ENCODE measurements around the gene DDX52.
"Not testable (repeated sequence)": the region's sequence is repeated elsewhere in the genome, so short reads cannot be mapped to it uniquely, and the experiment has no call there.

The DDX52 gene, protein sequence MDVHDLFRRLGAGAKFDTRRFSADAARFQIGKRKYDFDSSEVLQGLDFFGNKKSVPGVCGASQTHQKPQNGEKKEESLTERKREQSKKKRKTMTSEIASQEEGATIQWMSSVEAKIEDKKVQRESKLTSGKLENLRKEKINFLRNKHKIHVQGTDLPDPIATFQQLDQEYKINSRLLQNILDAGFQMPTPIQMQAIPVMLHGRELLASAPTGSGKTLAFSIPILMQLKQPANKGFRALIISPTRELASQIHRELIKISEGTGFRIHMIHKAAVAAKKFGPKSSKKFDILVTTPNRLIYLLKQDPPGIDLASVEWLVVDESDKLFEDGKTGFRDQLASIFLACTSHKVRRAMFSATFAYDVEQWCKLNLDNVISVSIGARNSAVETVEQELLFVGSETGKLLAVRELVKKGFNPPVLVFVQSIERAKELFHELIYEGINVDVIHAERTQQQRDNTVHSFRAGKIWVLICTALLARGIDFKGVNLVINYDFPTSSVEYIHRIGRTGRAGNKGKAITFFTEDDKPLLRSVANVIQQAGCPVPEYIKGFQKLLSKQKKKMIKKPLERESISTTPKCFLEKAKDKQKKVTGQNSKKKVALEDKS

DNA sequence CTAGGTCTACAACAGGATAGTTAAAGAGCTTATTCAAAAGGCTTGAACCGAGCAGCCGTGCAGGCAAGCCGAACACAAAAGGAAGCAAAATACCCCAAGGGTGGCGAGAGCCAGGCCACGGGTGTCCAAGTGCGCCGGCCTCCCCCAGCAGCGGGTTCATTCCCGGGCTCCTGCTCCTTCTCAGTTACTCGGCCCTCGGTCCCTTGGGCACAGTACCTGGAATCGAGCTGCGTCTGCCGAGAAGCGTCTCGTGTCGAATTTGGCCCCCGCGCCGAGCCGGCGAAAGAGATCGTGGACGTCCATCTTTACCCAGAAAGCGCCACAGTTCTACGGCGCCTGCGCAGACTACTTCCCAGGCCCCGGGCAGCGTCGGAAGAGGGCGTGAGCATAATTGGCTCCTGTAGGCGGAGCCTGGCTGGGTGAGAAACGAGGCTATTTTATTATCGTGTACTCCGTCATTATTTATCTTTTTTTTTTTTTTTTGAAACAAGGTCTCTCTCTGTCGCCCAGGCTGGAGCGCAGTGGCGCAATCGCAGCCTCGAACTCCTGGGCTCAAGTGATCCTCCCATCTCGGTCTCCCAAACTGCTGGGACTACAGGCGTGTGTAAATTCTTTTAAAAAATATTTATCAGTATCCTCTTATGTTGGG lies at the start of gene DDX52:
TSS of gene DDX52 (minus strand) at position 329 of the 649 bp plus-strand sequence. CDS start at position 303, 26 bp downstream.
- peak; percentile 82 for DNase-seq (ENCODE audit: low read depth)

DNA sequence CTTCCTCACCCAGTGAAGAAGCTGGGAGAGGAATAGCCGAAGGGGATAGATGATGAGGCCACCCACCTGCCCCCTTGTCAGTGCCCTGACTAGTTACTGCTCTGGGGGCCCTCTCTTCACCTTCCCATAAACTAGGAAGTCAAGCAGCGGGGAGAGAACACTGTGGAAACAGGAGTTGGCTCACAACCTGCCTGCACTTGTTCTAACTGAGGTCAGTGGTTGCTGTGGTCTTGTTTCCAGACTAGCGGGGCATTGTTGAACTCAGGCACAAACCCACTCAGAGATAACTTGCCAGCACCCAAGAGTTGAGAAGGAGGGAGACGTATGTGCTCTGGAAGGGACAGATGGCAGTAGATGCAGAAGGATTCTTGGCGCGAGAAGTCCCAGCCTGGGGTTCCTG lies 48.6 kb upstream of the DDX52 start:
- DNase-seq (ENCODE audit: low read depth): no peak

DNA sequence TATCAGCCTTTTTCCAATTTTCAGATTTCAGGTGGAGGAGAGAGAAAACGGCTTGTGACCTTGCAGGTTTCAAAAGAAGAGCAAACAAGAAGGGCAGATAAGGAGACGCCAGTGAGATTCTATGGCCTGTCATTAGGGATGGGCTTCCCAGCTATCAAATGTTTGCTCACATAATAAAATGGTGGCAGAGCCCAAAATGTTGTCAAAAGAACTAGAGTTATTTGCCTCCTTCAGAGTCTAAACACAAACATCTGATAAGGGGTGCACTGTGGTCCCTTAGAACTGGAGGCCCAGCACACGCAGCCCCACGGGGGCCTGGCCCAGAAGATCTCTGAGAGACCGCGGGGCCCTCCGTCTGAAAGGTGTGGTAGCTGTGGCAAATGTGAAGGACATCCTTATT lies 46.1 kb upstream of the DDX52 start:
- no peak for DNase-seq (ENCODE audit: low read depth)

DNA sequence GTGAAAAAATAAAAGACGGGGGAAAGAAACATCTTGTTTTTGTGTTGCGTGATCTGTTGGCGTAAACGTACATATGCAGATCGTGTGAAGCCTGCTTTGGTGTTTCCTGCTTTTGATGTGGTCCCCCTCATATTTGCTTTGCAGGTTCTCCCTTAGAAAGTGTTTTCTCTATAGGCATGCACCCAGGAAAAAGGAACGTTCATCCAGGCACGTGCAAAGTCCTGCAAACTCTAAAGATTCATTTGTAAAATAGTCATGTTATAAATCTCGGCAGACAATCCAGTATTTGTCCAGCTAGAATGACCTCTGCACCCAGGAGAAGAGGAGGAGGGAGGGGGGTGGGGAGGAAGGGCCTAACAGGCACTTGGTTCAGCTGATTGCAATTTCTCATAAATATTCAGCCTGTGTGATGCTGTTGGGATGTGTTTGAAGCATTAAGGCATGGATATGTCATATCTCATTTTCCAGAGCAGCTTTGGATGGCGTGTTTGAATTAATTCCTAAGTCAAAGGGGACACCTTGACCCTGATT lies 40.3 kb upstream of the DDX52 start:
- DNase-seq (ENCODE audit: low read depth): no peak

DNA sequence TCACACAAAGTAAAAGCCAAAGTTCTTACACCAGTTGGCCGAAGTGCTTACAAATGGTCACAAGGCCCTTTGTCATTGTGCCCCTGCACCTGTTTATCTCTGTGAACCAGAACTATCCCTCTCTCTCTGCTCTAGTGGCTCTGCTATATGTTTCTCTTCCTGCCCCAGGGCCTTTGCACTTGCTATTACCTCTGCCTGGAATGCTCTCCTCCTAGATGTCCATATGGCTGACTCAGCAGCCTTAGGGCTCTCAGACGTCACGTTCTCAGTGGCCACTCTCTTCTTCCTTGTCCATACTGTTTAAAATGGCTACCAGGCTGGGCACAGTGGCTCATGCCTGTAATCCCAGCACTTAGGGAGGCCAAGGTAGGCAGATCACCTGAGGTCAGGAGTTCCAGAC lies 38.8 kb upstream of the DDX52 start:
- DNase-seq (ENCODE audit: low read depth): no peak

DNA sequence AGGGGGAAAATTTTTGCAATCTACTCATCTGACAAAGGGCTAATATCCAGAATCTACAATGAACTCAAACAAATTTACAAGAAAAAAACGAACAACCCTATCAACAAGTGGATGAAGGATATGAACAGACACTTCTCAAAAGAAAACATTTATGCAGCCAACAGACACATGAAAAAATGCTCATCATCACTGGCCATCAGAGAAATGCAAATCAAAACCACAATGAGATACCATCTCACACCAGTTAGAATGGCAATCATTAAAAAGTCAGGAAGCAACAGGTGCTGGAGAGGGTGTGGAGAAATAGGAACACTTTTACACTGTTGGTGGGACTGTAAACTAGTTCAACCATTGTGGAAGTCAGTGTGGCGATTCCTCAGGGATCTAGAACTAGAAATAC lies 36.7 kb upstream of the DDX52 start:
- not testable (repeated sequence) for DNase-seq (ENCODE audit: low read depth)

DNA sequence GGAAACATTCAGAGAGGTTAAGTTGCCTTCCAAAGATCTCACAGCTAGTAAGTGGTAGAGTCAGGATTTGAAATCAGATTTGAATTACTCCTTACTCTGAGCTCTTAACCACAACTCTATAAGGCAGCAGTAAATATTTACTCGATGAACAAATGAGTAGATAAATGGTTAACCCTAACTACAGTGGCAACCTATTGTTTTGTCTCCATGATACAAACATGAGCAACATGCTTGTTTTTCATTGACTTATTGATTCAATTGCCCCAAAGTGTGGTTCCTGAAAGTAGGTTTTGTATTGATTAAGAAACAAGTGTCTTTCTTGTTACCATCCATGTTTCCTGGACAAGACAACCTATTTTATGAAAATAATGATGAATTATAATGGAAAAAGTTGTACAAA lies 34.8 kb upstream of the DDX52 start:
- no peak for DNase-seq (ENCODE audit: low read depth)

DNA sequence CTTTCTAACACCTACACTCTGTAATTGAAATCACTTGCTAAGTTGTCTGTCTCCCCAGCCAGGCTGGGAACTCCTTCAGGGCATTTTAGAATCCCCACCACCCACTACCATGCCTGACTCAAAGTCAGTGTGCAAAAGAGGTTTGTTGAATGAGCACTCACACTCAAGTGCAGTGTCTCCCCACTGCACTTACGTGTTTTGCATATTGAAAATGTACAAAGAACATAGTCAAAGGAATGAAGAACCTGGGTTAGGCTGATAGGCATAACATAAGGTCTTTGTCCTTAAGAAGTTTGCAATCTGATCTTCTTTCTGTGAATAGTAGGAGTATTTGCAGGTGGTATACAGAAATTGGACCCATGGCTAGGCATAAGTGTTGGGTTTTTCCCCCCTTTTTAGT lies 33.8 kb upstream of the DDX52 start:
- DNase-seq (ENCODE audit: low read depth): no peak

DNA sequence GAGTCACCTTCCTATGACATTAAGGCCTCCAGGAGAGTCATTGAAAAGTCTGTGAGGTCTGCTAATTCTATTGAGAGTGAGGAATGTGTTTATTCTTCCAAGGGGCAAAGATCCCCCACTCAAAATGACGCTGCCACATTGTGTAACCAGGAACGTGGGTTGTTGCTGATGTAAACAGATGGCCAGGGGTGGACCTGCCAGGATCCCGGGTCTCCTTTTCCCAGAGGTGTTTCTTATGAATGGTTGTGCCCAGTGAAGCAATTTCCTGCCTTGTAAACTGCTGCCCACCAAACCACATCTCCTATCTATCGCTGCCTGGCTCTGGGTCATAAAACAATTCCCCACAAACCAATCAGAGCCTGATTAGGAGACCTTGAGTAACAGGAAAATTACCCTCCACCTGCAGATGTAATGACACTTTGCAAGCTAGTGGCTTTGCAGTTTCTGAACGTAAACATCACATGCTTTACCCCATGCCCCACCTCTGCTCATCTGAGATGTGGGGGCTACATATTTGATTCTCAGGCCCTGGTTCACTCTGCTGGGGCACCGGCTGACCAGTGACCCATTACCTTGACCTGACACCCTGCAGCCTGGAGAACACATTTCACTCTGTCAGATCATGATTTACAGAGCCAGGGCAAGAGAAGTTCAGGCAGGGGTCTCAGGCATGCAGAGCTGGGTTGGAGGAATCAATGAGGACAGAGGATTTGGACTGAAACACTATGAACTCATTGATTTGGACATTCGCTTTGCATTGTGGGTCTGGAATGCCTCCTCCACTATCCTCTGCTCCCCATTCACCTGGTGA lies 33.1 kb upstream of the DDX52 start:
- DNase-seq (ENCODE audit: low read depth): no peak

DNA sequence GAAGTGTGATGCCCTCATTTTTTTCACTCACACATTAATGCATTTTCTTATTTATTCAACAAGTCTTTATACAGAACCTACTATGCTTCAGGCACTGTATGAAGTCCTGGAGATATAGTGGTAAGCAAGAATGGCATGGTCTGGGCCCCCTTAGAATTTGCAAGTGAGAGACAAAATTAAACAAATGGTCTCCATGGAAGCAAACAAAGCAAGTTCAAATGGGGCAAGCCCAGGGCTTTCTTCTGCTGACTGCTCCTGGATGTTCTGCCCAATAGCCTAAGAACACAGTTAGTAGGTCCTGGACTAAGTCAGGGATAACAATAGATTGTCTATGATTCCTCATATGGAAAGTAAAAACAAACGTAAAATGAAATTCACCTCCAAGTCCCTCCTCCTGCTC lies 31.3 kb upstream of the DDX52 start:
- DNase-seq (ENCODE audit: low read depth): no peak

DNA sequence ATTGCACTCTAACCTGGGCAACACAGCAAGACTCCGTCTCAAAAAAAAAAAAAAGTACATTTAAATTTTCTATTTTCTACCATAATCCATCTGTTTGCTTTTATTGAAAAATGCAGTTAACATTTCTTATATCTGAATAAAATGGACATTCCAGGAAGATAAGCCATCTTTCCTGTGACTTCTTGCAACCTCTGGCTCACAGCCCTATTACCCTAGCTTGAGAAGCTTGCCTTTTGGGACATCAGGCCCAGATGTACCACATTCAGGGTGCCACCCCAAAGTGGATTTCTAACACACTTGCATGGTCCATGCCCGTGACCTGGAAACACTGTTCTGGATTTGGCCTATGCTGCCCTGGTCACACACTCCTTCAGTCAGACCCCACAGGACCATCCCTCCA lies 30.1 kb upstream of the DDX52 start:
- no peak for DNase-seq (ENCODE audit: low read depth)

DNA sequence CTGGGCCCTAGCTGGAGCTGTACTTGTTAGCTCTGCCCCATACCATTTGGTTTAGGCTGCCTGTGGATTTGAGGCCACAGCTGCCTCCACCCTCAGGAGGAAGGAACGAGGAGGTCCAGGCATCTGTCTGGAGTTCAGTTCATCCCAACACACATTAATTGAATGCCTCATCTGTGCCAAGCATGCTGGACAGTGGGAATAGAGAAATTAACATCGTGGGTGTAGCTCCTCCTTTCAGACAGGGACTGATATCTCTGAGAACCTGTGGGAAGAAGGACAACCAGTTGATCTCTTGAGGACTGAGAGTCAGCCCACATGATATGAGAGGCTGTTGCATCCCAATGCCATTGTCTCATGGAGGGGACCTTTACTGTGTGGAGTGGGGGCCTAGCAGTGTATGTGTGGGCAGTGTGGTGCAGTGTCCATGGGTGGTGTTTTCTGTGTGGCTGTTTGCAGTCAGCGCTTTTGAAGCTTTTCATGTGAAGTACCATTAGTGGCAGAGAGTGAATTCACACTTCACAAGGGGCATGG lies 29.4 kb upstream of the DDX52 start:
- no peak for DNase-seq (ENCODE audit: low read depth)

DNA sequence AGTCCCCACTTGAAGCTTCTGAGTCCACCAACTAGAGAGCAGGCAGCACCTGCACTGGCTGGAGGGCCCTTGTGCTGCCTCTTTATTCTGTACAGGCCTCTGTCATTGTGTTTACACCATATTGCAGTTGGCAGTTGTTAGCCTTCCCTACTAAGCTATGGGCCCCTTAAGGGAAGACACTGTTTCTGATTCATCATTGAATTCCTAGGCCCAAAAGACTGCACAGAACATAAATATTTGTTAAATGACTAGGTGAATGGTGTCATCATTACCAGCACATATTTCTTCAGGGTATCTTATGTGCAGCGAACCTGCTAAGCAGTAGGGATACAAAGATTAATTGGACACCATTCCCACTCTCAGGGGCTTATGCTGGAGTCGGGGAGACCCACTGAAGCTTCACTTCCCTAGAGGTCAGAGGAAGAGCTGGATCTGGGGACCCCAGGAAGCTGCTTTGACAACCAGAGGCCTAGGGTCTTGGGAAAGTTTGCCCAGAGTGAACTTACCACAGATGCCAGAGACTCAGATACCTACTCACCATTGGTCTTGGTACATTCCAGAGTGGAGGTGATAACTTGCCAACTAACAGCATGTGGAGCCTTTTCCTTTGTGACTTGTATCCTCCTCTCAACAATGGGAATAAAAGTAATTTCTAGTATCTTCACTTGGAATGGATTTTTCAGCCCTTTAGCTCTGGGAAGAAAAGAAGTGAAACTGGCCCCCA lies 28.7 kb upstream of the DDX52 start:
- DNase-seq (ENCODE audit: low read depth): peak; percentile 56

DNA sequence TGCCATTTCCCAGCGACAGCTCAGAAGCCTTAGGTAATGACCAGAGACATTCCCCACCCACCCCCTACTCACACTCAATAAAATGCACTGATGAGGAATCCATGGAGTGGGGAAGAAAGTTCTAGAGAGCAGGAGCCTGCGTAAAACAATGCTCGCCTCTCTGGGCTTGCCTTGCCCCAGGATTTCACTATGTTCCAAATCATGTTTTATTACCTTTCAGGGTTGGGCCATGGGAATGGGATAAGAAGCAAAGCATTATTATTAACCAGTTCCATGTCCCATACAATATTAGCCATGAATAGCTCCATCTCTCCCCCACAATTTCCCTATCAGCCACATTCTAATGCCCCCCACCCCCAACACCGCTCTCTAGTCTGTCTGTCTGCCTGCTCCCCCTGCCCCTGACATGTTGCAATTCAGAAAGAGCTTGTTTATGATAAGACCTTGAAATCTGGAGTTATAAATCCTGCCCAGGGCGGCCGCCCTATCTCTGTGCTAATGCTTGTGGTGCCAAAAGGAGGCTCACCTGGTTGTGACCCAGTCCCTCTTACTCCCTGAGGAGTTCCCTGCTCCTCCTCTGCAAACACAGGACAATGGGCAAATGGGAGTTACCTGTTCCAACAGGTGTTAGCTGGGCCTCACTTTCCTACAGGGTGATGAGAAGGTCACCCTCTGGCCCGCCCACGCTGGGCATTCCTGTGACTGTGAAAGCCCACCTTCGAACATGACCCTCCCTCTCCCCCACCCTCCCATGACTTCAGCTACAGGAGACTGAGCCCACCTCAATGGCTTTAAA lies 28.0 kb upstream of the DDX52 start:
- DNase-seq (ENCODE audit: low read depth): no peak

DNA sequence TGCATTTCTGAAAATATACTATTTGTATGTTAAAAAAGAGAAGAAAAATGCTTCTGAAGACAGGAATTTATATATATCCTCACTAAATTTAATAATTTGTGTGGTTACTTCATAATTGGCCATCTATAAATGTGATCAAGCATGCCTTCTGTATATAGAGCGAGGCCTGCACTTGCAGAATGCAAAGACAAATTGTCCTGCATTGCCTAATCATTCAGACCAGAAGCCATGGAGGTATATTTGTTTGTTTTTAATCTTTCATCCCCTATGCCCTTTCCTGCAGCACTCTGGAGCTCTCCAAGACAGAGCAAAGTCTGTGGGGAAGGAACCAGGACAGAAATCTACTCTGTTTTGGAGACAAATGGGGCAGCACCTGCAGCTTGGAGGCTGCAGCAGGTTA lies 23.8 kb upstream of the DDX52 start:
- no peak for DNase-seq (ENCODE audit: low read depth)

DNA sequence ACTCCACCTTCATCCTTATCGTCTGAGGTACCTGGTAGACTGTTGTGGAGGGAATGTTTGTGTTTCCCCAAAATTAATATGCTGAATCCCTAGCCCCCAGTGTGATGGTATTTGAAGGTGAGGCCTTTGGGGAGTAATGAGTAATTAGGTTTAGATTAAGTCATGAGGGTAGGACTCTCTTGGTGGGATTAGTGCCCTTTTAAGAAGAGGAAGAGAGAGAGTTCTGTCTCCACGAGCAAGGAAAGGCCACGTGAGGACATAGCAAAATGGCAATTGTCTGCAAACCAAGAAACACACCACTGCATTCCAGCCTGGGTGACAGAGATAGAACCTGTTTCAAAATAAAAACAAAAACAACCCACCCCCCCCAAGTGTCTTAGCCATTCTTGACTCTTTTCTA lies 21.0 kb upstream of the DDX52 start:
- DNase-seq (ENCODE audit: low read depth): no peak

DNA sequence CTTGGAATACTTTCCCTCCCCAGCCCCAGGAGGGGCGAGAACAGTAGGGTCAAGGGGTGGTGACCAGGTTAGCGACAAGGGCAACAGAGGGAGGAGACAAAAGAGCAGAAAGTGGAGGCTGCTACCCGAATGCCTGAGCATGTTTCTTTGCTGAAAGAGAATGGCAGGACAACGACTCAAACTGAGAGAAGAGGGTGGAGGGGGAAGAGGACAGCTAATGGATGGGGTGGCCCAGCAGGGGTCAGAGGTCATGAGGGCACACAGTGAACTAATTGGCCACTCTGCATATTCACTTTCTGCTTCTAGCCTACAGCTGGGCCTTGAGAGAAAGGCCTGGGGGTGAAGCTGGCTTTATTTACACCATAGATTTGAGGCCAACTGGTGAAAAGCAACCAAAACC lies 19.1 kb upstream of the DDX52 start:
- DNase-seq (ENCODE audit: low read depth): no peak

DNA sequence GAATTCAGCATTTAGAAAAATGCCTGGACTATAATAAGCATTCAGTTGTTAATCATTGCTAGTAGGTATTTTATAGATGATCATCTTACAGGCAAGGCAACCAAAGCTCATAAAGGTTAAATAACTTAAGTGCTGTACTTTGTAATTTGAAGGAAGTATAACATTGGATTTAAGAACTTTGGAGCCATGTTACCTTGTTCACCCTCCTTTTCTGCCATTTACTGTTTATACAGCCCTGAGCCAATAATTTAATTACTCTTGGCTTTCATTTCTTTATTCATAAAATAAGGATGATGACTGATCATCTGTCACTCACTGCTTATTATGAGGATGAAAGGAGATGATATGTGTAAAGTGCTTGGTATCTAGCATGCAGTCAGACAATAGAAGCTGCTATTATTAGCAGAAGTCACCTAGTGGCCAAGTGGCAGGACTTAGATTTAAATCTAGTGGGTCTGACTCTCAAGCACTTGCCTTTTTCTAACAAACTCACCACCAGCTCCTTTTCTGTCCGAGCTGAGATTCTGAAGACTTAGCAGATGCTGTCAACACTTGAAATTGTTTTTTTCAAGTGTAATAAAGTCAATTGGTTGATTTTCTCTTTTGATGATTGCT lies 18.3 kb upstream of the DDX52 start:
- DNase-seq (ENCODE audit: low read depth): no peak

DNA sequence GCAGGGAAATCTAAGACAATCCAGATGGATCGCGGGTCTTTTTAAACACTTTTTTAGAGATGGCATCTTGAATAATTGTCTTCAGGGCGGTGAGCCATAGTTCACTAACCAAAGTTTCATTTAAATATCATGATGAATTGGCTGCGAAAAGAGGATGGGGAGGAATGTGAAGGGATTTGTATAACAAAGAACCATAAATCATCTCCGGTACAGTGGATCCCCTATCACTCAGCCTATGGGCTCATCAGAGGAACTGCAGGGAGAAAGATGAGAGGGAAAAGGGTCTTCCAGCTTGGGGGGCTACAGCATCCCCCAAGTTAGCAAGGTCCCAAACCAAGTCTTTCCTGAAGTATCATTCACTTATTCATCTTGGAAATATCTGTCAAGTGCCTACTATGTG lies 16.7 kb upstream of the DDX52 start:
- DNase-seq (ENCODE audit: low read depth): no peak

DNA sequence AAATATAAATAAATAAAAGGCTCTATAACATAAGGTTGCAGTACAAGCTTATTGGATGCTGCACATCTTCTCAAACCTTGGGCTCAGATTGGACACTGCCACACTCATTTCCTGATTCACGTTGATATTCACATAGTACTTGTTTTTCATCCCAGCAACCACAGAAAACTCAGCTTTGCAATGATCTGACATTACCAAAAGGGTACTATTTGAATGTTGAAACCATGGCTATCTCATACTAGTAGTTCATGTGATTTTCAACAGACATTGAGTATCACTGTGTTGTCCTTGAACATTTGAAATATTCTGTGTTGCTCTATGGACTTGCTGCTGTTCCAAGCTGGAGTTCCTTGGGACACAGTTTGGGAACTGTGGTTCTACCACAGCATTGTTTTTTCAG lies 14.0 kb upstream of the DDX52 start:
- DNase-seq (ENCODE audit: low read depth): no peak

Data from fibroblast of the conjunctiva (primary cell).